Small intestine (tissue), 7 donors: ENCODE data around the gene STPG2. TPM values are rescaled to one million over a fixed set of nuclear protein-coding genes. Genes with fewer than 3 reads are reported as not detected.

ENCODE experiments used
- DNase-seq, 2 donors: peaks; one replicate each; pipeline versions ENCODE4 v3.0.0 to v3.0.0-alpha.2; 2013
- FAIRE-seq: peaks from 2 replicates; lab custom pipeline; 2012; peaks lifted over from hg19 to GRCh38; lab: Jason Lieb, UNC
- H3K27ac ChIP-seq, 3 donors: one replicate each; pipeline ENCODE4 v1.5.1; 2013; ENCODE audit warnings: low read length in 2 of 3, mild to moderate bottlenecking in 2 of 3, control low read depth in 1 of 3, inconsistent platforms in 1 of 3, low read depth in 1 of 3, moderate library complexity in 1 of 3
- H3K27me3 ChIP-seq, 3 donors: one replicate each; pipeline ENCODE4 v1.6.1; 2013; ENCODE audit warnings: low read length in 3 of 3, inconsistent platforms in 1 of 3; ENCODE audit not compliant: control insufficient read depth in 3 of 3, insufficient read depth in 3 of 3
- H3K36me3 ChIP-seq, 3 donors: one replicate each; pipeline ENCODE4 v1.6.1; 2013; ENCODE audit warnings: low read length in 3 of 3, inconsistent platforms in 1 of 3, low read depth in 1 of 3, mild to moderate bottlenecking in 1 of 3, moderate library complexity in 1 of 3; ENCODE audit not compliant: control insufficient read depth in 3 of 3, insufficient read depth in 2 of 3
- H3K4me1 ChIP-seq, 3 donors: one replicate each; pipeline ENCODE4 v1.6.1; 2013; ENCODE audit warnings: low read length in 2 of 3, inconsistent platforms in 1 of 3, low read depth in 1 of 3, mild to moderate bottlenecking in 1 of 3, moderate library complexity in 1 of 3; ENCODE audit not compliant: control insufficient read depth in 3 of 3, insufficient read depth in 2 of 3
- H3K4me3 ChIP-seq, 3 donors: one replicate each; pipeline ENCODE4 v1.5.1; 2013; ENCODE audit warnings: low read length in 3 of 3, control low read depth in 1 of 3, inconsistent platforms in 1 of 3, low read depth in 1 of 3, mild to moderate bottlenecking in 1 of 3, moderate library complexity in 1 of 3
- H3K9me3 ChIP-seq, 2 donors: one replicate each; pipeline ENCODE4 v1.6.1; 2013; ENCODE audit warnings: low read depth in 1 of 2, low read length in 1 of 2; ENCODE audit not compliant: control insufficient read depth in 2 of 2, insufficient read depth in 1 of 2
- WGBS, 3 donors: extraction: QIAGEN DNeasy Blood & Tissue Kit; methylation state at CpG; one replicate each; pipeline ENCODE4 v1.1.7; 2013; 5-methylcytosine and 5-hydroxymethylcytosine counted together
- polyA plus RNA-seq, 4 donors: library from polyadenylated mRNA; stranded (reverse) in 3 of 4; unstranded in 1 of 4; fragments of 200-250 nt in 3 of 4; fragments of 120-200 nt in 1 of 4; gene quantifications; one replicate each; pipeline versions ENCODE4 v1.2.1 to v1.2.3, GENCODE V29; 2013
- donor health status: healthy with polysubstance abuse.
- donor health status: control.
- donor health status: control.
- donor health status: Bipolar disorder and iron deficiency.
- donor health status: healthy.

Gene STPG2
- polyA plus RNA-seq, 4 donors, result 0.01 to 0.40 TPM; not detected in 2

- FAIRE-seq, result no peak
- 73 to 82% (median 80%) methylated on average over 3 of the region's 3 CpGs for WGBS, 3 donors
- no peaks in the 10 kb centered on the region for H3K4me1 ChIP-seq
Observed at GRCh38 chr4:97952763-97953162, 190.5 kb downstream of the STPG2 start.

GRCh38 chr4:97950836-97951235 lies 192.4 kb downstream of the STPG2 start:
- H3K27ac ChIP-seq, result no peak overlapping the region
- H3K9me3 ChIP-seq, result peaks cover 0 to 10% of the 10 kb centered on the region in 2 donors
- no peaks in the 10 kb centered on the region for H3K36me3 ChIP-seq
- no peak for FAIRE-seq
- no peak overlapping the region for H3K4me3 ChIP-seq
- DNase-seq, result no peak
- H3K27me3 ChIP-seq, result no peaks in the 10 kb centered on the region
- H3K4me1 ChIP-seq, result no peaks in the 10 kb centered on the region

More at GRCh38 chr4:97952763-97953162, 190.5 kb downstream of the STPG2 start:
- Histone ChIP-seq H3K36me3 (no peaks in the 10 kb centered on the region), H3K9me3 (peaks cover 0 to 13% of the 10 kb centered on the region in 2 donors), H3K27ac (no peak overlapping the region), H3K27me3 (no peaks in the 10 kb centered on the region), H3K4me3 (no peak overlapping the region)
- DNase-seq, result no peak

GRCh38 chr4:97942951-97943350 lies 200.3 kb downstream of the STPG2 start:
- Histone ChIP-seq H3K36me3 (no peaks in the 10 kb centered on the region), H3K4me3 (no peak overlapping the region), H3K4me1 (no peaks in the 10 kb centered on the region), H3K27ac (no peak overlapping the region), H3K27me3 (no peaks in the 10 kb centered on the region), H3K9me3 (peaks cover 1 to 9% of the 10 kb centered on the region in 2 donors)
- FAIRE-seq, result no peak
- WGBS, 3 donors, result 31 to 62% (median 60%) methylated on average over 1 of the region's 1 CpG
- no peak for DNase-seq

- FAIRE-seq (no peak), DNase-seq (no peak)
- Histone ChIP-seq H3K9me3 (peaks cover 3 to 14% of the 10 kb centered on the region in 2 donors), H3K4me1 (no peaks in the 10 kb centered on the region), H3K27ac (no peak overlapping the region), H3K4me3 (no peak overlapping the region), H3K27me3 (no peaks in the 10 kb centered on the region), H3K36me3 (no peaks in the 10 kb centered on the region)
- 61 to 84% (median 75%) methylated on average over 1 of the region's 1 CpG for WGBS, 3 donors
Observed at GRCh38 chr4:97942137-97942536, 201.1 kb downstream of the STPG2 start.

GRCh38 chr4:97938141-97938540 lies 205.1 kb downstream of the STPG2 start:
- no peaks in the 10 kb centered on the region for H3K27me3 ChIP-seq
- no peaks in the 10 kb centered on the region for H3K4me1 ChIP-seq
- no peaks in the 10 kb centered on the region for H3K36me3 ChIP-seq
- H3K27ac ChIP-seq, result no peak overlapping the region
- peaks cover 3 to 14% of the 10 kb centered on the region in 2 donors for H3K9me3 ChIP-seq
- no peak for DNase-seq
- no peak overlapping the region for H3K4me3 ChIP-seq
- 89 to 92% (median 90%) methylated on average over 7 of the region's 7 CpGs for WGBS, 3 donors
- FAIRE-seq, result no peak

- no peak for DNase-seq
- FAIRE-seq, result peak; percentile 55
- H3K27ac ChIP-seq, result no peak overlapping the region
- no peaks in the 10 kb centered on the region for H3K36me3 ChIP-seq
- no peak overlapping the region for H3K4me3 ChIP-seq
- WGBS, 3 donors, result 51 to 71% (median 53%) methylated on average over 1 of the region's 1 CpG
- H3K9me3 ChIP-seq, result no peaks in the 10 kb centered on the region
- H3K4me1 ChIP-seq, result no peaks in the 10 kb centered on the region
- H3K27me3 ChIP-seq, result no peaks in the 10 kb centered on the region
Observed at GRCh38 chr4:97924341-97924958, 218.8 kb downstream of the STPG2 start.

- no peaks in the 10 kb centered on the region for H3K36me3 ChIP-seq
- no peaks in the 10 kb centered on the region for H3K9me3 ChIP-seq
- 94 to 98% (median 97%) methylated on average over 15 to 17 of the region's 17 CpGs for WGBS, 3 donors
- H3K27me3 ChIP-seq, result no peaks in the 10 kb centered on the region
- no peak for FAIRE-seq
- DNase-seq, result no peak
- no peak overlapping the region for H3K4me3 ChIP-seq
- H3K4me1 ChIP-seq, result no peaks in the 10 kb centered on the region
- no peak overlapping the region for H3K27ac ChIP-seq
Observed at GRCh38 chr4:97923096-97923495, 220.2 kb downstream of the STPG2 start.

GRCh38 chr4:97917115-97917514 lies 226.2 kb downstream of the STPG2 start:
- no peaks in the 10 kb centered on the region for H3K36me3 ChIP-seq
- peaks cover 0 to 6% of the 10 kb centered on the region in 2 donors for H3K9me3 ChIP-seq
- H3K4me1 ChIP-seq, result peaks cover 0 to 2% (median 0%) of the 10 kb centered on the region in 3 donors
- no peak overlapping the region for H3K27ac ChIP-seq
- H3K4me3 ChIP-seq, result no peak overlapping the region
- H3K27me3 ChIP-seq, result no peaks in the 10 kb centered on the region
- no peak for FAIRE-seq
- 90 to 97% (median 92%) methylated on average over 13 of the region's 13 CpGs for WGBS, 3 donors
- DNase-seq, result no peak

- Histone ChIP-seq H3K4me1 (peaks cover 0 to 6% (median 0%) of the 10 kb centered on the region in 3 donors), H3K36me3 (no peaks in the 10 kb centered on the region), H3K27ac (no peak overlapping the region), H3K9me3 (peaks cover 0 to 10% of the 10 kb centered on the region in 2 donors), H3K27me3 (no peaks in the 10 kb centered on the region), H3K4me3 (no peak overlapping the region)
- 19 to 66% (median 42%) methylated on average over 4 of the region's 4 CpGs for WGBS, 3 donors
- DNase-seq, result peak; percentile 0 to 40
- FAIRE-seq, result no peak
Observed at GRCh38 chr4:97912156-97912555, 231.1 kb downstream of the STPG2 start.
